Endodermal cell (in vitro differentiated cells): ENCODE results near the gene ZNF785. TPM values are rescaled to one million over a fixed set of nuclear protein-coding genes. Genes with fewer than 3 reads are reported as not detected.

Source experiments
- DNase-seq: peaks from one replicate; pipeline ENCODE4 v3.0.0-alpha.2; 2017
- H3K27ac ChIP-seq: 2 replicates; pipeline ENCODE4 v1.5.1; 2013; ENCODE audit warnings: mild to moderate bottlenecking, low read depth, low read length, moderate library complexity
- H3K27me3 ChIP-seq: 2 replicates; pipeline ENCODE4 v1.6.1; 2013; ENCODE audit warnings: mild to moderate bottlenecking, low read length, moderate library complexity; ENCODE audit not compliant: insufficient read depth, control insufficient read depth, poor library complexity, severe bottlenecking
- H3K36me3 ChIP-seq: 2 replicates; pipeline ENCODE4 v1.7.0; 2013; ENCODE audit warnings: mild to moderate bottlenecking, low read length, moderate library complexity; ENCODE audit not compliant: control insufficient read depth, insufficient read depth
- H3K4me1 ChIP-seq: one replicate; pipeline ENCODE4 v1.7.0; 2013; ENCODE audit warnings: low read length; ENCODE audit not compliant: control insufficient read depth, insufficient read depth
- H3K4me3 ChIP-seq: 2 replicates; pipeline ENCODE4 v1.5.1; 2013; ENCODE audit warnings: mild to moderate bottlenecking, low read length, moderate library complexity
- H3K9ac ChIP-seq: 2 replicates; pipeline ENCODE4 v1.6.1; 2013; ENCODE audit warnings: mild to moderate bottlenecking, low read length, moderate library complexity; ENCODE audit not compliant: poor library complexity, severe bottlenecking; ENCODE audit errors: extremely low read depth
- H3K9me3 ChIP-seq: 2 replicates; pipeline ENCODE4 v1.6.1; 2013; ENCODE audit warnings: mild to moderate bottlenecking, low read length, moderate library complexity; ENCODE audit not compliant: control insufficient read depth
- H3K27ac Mint-ChIP-seq: 2 replicates; pipeline ENCODE4 v1.8.0; 2020; ENCODE audit warnings: mixed read lengths
- H3K27me3 Mint-ChIP-seq: 2 replicates; pipeline ENCODE4 v1.8.0; 2021; ENCODE audit warnings: mild to moderate bottlenecking, mixed read lengths; ENCODE audit not compliant: insufficient read depth
- H3K36me3 Mint-ChIP-seq: 2 replicates; pipeline ENCODE4 v1.8.0; 2020; ENCODE audit warnings: low read depth, mixed read lengths
- H3K4me1 Mint-ChIP-seq: 2 replicates; pipeline ENCODE4 v1.8.0; 2020; ENCODE audit warnings: mixed read lengths
- H3K4me3 Mint-ChIP-seq: 2 replicates; pipeline ENCODE4 v1.8.0; 2020; ENCODE audit warnings: mild to moderate bottlenecking, moderate library complexity, mixed read lengths
- H3K9me3 Mint-ChIP-seq: 2 replicates; pipeline ENCODE4 v1.8.0; 2020; ENCODE audit warnings: mild to moderate bottlenecking, mixed read lengths
- CTCF ChIP-seq: fragments of 200-600 bp; sonication (generic); conservative IDR thresholded peaks from 2 replicates; pipeline ENCODE4 v1.5.0; 2021; ENCODE audit warnings: antibody characterized with exemption, mild to moderate bottlenecking
- WGBS, 2 experiments: methylation state at CpG; one replicate each; pipeline versions ENCODE4 v1.1.5 to v1.1.7; 2013; ENCODE audit warnings: missing lambda C conversion rate in 2 of 2, mixed read lengths in 1 of 2; ENCODE audit not compliant: insufficient coverage in 1 of 2, insufficient read length in 1 of 2; 5-methylcytosine and 5-hydroxymethylcytosine counted together
- total RNA-seq, 2 donors: library from RNA; stranded (reverse); fragmentation: NEBNext Ultra II Directional in 1 of 2; extraction: Animal tissue kit (Norgen Biotek cat#: 25700) in 1 of 2; gene quantifications; 2 replicates in 1 of 2; 3 replicates in 1 of 2; pipeline ENCODE4 v1.2.1, GENCODE V29; 2021

Gene ZNF785
- total RNA-seq, 2 donors from 2014 or later, result 22.5 to 24.0 TPM

- H3K27ac ChIP-seq, result no peak overlapping the region
- H3K27me3 ChIP-seq, result peaks cover 22% of the 10 kb centered on the region
- H3K27me3 Mint-ChIP-seq, result peaks cover 44% of the 10 kb centered on the region
- TF ChIP-seq CTCF, result no peak
- H3K27ac Mint-ChIP-seq, result no peak overlapping the region
- H3K4me3 ChIP-seq, result no peak overlapping the region
- no peak overlapping the region for H3K4me3 Mint-ChIP-seq
- DNase-seq, result no peak
- H3K9me3 ChIP-seq, result no peaks in the 10 kb centered on the region
- H3K36me3 Mint-ChIP-seq, result no peaks in the 10 kb centered on the region
- peaks cover 9% of the 10 kb centered on the region for H3K9me3 Mint-ChIP-seq
- WGBS, 2 experiments, result 77 to 84% methylated on average over 9 to 10 of the region's 10 CpGs
- no peak overlapping the region for H3K9ac ChIP-seq
- no peaks in the 10 kb centered on the region for H3K36me3 ChIP-seq
- no peaks in the 10 kb centered on the region for H3K4me1 Mint-ChIP-seq
- H3K4me1 ChIP-seq, result no peaks in the 10 kb centered on the region
These were observed 37.0 kb upstream of the ZNF785 start for GRCh38 chr16:30622455-30623032.

- H3K27ac ChIP-seq, result no peak overlapping the region
- H3K4me1 Mint-ChIP-seq, result no peaks in the 10 kb centered on the region
- TF ChIP-seq CTCF, result no peak
- H3K9ac ChIP-seq, result no peak overlapping the region
- H3K4me3 Mint-ChIP-seq, result no peak overlapping the region
- H3K36me3 Mint-ChIP-seq, result no peaks in the 10 kb centered on the region
- DNase-seq, result no peak
- WGBS, 2 experiments, result 85 to 93% methylated on average over 3 to 5 of the region's 5 CpGs
- peaks cover 22% of the 10 kb centered on the region for H3K27me3 ChIP-seq
- H3K4me1 ChIP-seq, result no peaks in the 10 kb centered on the region
- H3K36me3 ChIP-seq, result no peaks in the 10 kb centered on the region
- no peak overlapping the region for H3K27ac Mint-ChIP-seq
- H3K27me3 Mint-ChIP-seq, result peaks cover 45% of the 10 kb centered on the region
- no peaks in the 10 kb centered on the region for H3K9me3 ChIP-seq
- peaks cover 9% of the 10 kb centered on the region for H3K9me3 Mint-ChIP-seq
- no peak overlapping the region for H3K4me3 ChIP-seq
These were observed 36.3 kb upstream of the ZNF785 start for GRCh38 chr16:30621765-30622164.

GRCh38 chr16:30620169-30620568, 34.7 kb upstream of the ZNF785 start:
- Histone ChIP-seq H3K4me3 (no peak overlapping the region), H3K27me3 (peaks cover 22% of the 10 kb centered on the region), H3K9me3 (no peaks in the 10 kb centered on the region), H3K4me1 (no peaks in the 10 kb centered on the region), H3K9ac (no peak overlapping the region), H3K27ac (no peak overlapping the region), H3K36me3 (no peaks in the 10 kb centered on the region)
- no peak for DNase-seq
- no peak for TF ChIP-seq CTCF
- WGBS, 2 experiments, result 79 to 92% methylated on average over 2 to 3 of the region's 3 CpGs
- Mint-ChIP-seq H3K27ac (no peak overlapping the region), H3K27me3 (peaks cover 44% of the 10 kb centered on the region), H3K36me3 (no peaks in the 10 kb centered on the region), H3K4me3 (no peak overlapping the region), H3K9me3 (peaks cover 10% of the 10 kb centered on the region), H3K4me1 (no peaks in the 10 kb centered on the region)
